GM23338 (cell line): ENCODE data around the gene GC. TPM values are rescaled to one million over a fixed set of nuclear protein-coding genes. Genes with fewer than 3 reads are reported as not detected.

Experiments used
- EZH2 ChIP-seq: fragments of 200-600 bp; sonication (generic); IDR thresholded peaks from one replicate; pipeline ENCODE4 v1.8.0; 2017; ENCODE audit warnings: antibody characterized with exemption, mild to moderate bottlenecking, low read depth; ENCODE audit not compliant: unreplicated experiment
- EZH2phosphoT487 ChIP-seq: fragments of 200-600 bp; sonication (generic); IDR thresholded peaks from one replicate; pipeline ENCODE4 v1.8.1; 2018; ENCODE audit warnings: antibody characterized with exemption; ENCODE audit not compliant: unreplicated experiment
- STAT1 ChIP-seq: IDR thresholded peaks from one replicate; pipeline ENCODE4 v1.6.1; 2016; ENCODE audit warnings: antibody characterized with exemption; ENCODE audit not compliant: unreplicated experiment
- ZNF331 ChIP-seq: fragments of 250-450 bp; sonication (Bioruptor Pico); IDR thresholded peaks from 2 replicates; pipeline ENCODE4 v1.5.0; 2020; ENCODE audit warnings: low read depth, mild to moderate bottlenecking, moderate library complexity
- polyA plus RNA-seq: library from polyadenylated mRNA; unstranded; fragments of >200 nt; fragmentation: Nextera tagmentation; extraction: Ambion mirVana; gene quantifications from 2 replicates; pipeline ENCODE4 v1.2.1, GENCODE V29; 2016
- total RNA-seq: library from RNA; depleted of rRNA; stranded (reverse); fragments of >200 nt; shearing (Covaris generic); gene quantifications from 2 replicates; pipeline ENCODE4 v1.2.3, GENCODE V29; 2014
- TF ChIP-seq, protein P1 (sequence below): fragments of 250-450 bp; sonication (Bioruptor Pico); IDR thresholded peaks from 2 replicates; pipeline ENCODE4 v1.5.0; 2020; ENCODE audit warnings: mild to moderate bottlenecking, moderate library complexity
- TF ChIP-seq, protein P2 (sequence below): IDR thresholded peaks from 2 replicates; pipeline ENCODE4 v1.6.1; 2016; ENCODE audit warnings: antibody characterized with exemption
- TF ChIP-seq, protein P3 (sequence below): IDR thresholded peaks from one replicate; pipeline ENCODE4 v1.6.1; 2018; ENCODE audit warnings: antibody characterized with exemption; ENCODE audit not compliant: unreplicated experiment

GC gene
- total and polyA plus RNA-seq, 2 experiments from 2014 or later = 0.21 to 1.7 TPM

DNA sequence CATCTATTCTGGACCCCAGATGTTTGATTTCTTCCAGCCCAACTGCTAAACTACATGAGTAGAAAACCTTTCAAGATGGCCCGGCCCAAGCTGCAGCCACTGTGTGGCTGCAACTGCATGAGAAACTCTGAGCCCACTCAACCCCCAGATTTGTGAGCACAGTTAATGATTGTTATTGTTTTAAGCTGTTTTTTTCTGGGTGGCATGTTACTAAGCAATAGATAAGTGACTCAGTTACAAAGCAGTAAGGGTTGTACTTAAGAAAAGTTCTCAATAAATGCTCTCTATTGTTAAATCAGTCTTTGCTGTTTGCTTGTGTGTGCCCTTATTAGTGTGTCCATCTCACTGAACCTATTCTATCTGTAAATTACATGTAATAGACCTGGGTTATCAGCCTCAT is 51.8 kb downstream of the GC start (continued):
- TF ChIP-seq, protein P1, sequence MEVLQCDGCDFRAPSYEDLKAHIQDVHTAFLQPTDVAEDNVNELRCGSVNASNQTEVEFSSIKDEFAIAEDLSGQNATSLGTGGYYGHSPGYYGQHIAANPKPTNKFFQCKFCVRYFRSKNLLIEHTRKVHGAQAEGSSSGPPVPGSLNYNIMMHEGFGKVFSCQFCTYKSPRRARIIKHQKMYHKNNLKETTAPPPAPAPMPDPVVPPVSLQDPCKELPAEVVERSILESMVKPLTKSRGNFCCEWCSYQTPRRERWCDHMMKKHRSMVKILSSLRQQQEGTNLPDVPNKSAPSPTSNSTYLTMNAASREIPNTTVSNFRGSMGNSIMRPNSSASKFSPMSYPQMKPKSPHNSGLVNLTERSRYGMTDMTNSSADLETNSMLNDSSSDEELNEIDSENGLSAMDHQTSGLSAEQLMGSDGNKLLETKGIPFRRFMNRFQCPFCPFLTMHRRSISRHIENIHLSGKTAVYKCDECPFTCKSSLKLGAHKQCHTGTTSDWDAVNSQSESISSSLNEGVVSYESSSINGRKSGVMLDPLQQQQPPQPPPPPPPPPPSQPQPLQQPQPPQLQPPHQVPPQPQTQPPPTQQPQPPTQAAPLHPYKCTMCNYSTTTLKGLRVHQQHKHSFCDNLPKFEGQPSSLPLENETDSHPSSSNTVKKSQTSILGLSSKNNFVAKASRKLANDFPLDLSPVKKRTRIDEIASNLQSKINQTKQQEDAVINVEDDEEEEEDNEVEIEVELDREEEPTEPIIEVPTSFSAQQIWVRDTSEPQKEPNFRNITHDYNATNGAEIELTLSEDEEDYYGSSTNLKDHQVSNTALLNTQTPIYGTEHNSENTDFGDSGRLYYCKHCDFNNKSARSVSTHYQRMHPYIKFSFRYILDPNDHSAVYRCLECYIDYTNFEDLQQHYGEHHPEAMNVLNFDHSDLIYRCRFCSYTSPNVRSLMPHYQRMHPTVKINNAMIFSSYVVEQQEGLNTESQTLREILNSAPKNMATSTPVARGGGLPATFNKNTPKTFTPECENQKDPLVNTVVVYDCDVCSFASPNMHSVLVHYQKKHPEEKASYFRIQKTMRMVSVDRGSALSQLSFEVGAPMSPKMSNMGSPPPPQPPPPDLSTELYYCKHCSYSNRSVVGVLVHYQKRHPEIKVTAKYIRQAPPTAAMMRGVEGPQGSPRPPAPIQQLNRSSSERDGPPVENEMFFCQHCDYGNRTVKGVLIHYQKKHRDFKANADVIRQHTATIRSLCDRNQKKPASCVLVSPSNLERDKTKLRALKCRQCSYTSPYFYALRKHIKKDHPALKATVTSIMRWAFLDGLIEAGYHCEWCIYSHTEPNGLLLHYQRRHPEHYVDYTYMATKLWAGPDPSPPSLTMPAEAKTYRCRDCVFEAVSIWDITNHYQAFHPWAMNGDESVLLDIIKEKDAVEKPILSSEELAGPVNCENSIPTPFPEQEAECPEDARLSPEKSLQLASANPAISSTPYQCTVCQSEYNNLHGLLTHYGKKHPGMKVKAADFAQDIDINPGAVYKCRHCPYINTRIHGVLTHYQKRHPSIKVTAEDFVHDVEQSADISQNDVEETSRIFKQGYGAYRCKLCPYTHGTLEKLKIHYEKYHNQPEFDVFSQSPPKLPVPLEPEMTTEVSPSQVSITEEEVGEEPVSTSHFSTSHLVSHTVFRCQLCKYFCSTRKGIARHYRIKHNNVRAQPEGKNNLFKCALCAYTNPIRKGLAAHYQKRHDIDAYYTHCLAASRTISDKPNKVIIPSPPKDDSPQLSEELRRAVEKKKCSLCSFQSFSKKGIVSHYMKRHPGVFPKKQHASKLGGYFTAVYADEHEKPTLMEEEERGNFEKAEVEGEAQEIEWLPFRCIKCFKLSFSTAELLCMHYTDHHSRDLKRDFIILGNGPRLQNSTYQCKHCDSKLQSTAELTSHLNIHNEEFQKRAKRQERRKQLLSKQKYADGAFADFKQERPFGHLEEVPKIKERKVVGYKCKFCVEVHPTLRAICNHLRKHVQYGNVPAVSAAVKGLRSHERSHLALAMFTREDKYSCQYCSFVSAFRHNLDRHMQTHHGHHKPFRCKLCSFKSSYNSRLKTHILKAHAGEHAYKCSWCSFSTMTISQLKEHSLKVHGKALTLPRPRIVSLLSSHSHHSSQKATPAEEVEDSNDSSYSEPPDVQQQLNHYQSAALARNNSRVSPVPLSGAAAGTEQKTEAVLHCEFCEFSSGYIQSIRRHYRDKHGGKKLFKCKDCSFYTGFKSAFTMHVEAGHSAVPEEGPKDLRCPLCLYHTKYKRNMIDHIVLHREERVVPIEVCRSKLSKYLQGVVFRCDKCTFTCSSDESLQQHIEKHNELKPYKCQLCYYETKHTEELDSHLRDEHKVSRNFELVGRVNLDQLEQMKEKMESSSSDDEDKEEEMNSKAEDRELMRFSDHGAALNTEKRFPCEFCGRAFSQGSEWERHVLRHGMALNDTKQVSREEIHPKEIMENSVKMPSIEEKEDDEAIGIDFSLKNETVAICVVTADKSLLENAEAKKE = no peak
- no peak for TF ChIP-seq ZNF331 (CRISPR knock-in tag)
- TF ChIP-seq, protein P2, sequence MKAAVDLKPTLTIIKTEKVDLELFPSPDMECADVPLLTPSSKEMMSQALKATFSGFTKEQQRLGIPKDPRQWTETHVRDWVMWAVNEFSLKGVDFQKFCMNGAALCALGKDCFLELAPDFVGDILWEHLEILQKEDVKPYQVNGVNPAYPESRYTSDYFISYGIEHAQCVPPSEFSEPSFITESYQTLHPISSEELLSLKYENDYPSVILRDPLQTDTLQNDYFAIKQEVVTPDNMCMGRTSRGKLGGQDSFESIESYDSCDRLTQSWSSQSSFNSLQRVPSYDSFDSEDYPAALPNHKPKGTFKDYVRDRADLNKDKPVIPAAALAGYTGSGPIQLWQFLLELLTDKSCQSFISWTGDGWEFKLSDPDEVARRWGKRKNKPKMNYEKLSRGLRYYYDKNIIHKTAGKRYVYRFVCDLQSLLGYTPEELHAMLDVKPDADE = no peak
- no peak for TF ChIP-seq STAT1
- no peak for TF ChIP-seq EZH2phosphoT487
- TF ChIP-seq EZH2 = no peak
- TF ChIP-seq, protein P3, sequence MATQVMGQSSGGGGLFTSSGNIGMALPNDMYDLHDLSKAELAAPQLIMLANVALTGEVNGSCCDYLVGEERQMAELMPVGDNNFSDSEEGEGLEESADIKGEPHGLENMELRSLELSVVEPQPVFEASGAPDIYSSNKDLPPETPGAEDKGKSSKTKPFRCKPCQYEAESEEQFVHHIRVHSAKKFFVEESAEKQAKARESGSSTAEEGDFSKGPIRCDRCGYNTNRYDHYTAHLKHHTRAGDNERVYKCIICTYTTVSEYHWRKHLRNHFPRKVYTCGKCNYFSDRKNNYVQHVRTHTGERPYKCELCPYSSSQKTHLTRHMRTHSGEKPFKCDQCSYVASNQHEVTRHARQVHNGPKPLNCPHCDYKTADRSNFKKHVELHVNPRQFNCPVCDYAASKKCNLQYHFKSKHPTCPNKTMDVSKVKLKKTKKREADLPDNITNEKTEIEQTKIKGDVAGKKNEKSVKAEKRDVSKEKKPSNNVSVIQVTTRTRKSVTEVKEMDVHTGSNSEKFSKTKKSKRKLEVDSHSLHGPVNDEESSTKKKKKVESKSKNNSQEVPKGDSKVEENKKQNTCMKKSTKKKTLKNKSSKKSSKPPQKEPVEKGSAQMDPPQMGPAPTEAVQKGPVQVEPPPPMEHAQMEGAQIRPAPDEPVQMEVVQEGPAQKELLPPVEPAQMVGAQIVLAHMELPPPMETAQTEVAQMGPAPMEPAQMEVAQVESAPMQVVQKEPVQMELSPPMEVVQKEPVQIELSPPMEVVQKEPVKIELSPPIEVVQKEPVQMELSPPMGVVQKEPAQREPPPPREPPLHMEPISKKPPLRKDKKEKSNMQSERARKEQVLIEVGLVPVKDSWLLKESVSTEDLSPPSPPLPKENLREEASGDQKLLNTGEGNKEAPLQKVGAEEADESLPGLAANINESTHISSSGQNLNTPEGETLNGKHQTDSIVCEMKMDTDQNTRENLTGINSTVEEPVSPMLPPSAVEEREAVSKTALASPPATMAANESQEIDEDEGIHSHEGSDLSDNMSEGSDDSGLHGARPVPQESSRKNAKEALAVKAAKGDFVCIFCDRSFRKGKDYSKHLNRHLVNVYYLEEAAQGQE = no peak
